Endodermal cell (in vitro differentiated cells): ENCODE measurements around the gene SLC47A2. TPM values are rescaled to one million over a fixed set of nuclear protein-coding genes. Genes with fewer than 3 reads are reported as not detected.

Experiments
- DNase-seq: peaks from one replicate; pipeline ENCODE4 v3.0.0-alpha.2; 2017
- H3K27ac ChIP-seq: 2 replicates; pipeline ENCODE4 v1.5.1; 2013; ENCODE audit warnings: mild to moderate bottlenecking, low read depth, low read length, moderate library complexity
- H3K27me3 ChIP-seq: 2 replicates; pipeline ENCODE4 v1.6.1; 2013; ENCODE audit warnings: mild to moderate bottlenecking, low read length, moderate library complexity; ENCODE audit not compliant: insufficient read depth, control insufficient read depth, poor library complexity, severe bottlenecking
- H3K36me3 ChIP-seq: 2 replicates; pipeline ENCODE4 v1.7.0; 2013; ENCODE audit warnings: mild to moderate bottlenecking, low read length, moderate library complexity; ENCODE audit not compliant: control insufficient read depth, insufficient read depth
- H3K4me1 ChIP-seq: one replicate; pipeline ENCODE4 v1.7.0; 2013; ENCODE audit warnings: low read length; ENCODE audit not compliant: control insufficient read depth, insufficient read depth
- H3K4me3 ChIP-seq: 2 replicates; pipeline ENCODE4 v1.5.1; 2013; ENCODE audit warnings: mild to moderate bottlenecking, low read length, moderate library complexity
- H3K9ac ChIP-seq: 2 replicates; pipeline ENCODE4 v1.6.1; 2013; ENCODE audit warnings: mild to moderate bottlenecking, low read length, moderate library complexity; ENCODE audit not compliant: poor library complexity, severe bottlenecking; ENCODE audit errors: extremely low read depth
- H3K9me3 ChIP-seq: 2 replicates; pipeline ENCODE4 v1.6.1; 2013; ENCODE audit warnings: mild to moderate bottlenecking, low read length, moderate library complexity; ENCODE audit not compliant: control insufficient read depth
- H3K27ac Mint-ChIP-seq: 2 replicates; pipeline ENCODE4 v1.8.0; 2020; ENCODE audit warnings: mixed read lengths
- H3K27me3 Mint-ChIP-seq: 2 replicates; pipeline ENCODE4 v1.8.0; 2021; ENCODE audit warnings: mild to moderate bottlenecking, mixed read lengths; ENCODE audit not compliant: insufficient read depth
- H3K36me3 Mint-ChIP-seq: 2 replicates; pipeline ENCODE4 v1.8.0; 2020; ENCODE audit warnings: low read depth, mixed read lengths
- H3K4me1 Mint-ChIP-seq: 2 replicates; pipeline ENCODE4 v1.8.0; 2020; ENCODE audit warnings: mixed read lengths
- H3K4me3 Mint-ChIP-seq: 2 replicates; pipeline ENCODE4 v1.8.0; 2020; ENCODE audit warnings: mild to moderate bottlenecking, moderate library complexity, mixed read lengths
- H3K9me3 Mint-ChIP-seq: 2 replicates; pipeline ENCODE4 v1.8.0; 2020; ENCODE audit warnings: mild to moderate bottlenecking, mixed read lengths
- CTCF ChIP-seq: fragments of 200-600 bp; sonication (generic); conservative IDR thresholded peaks from 2 replicates; pipeline ENCODE4 v1.5.0; 2021; ENCODE audit warnings: antibody characterized with exemption, mild to moderate bottlenecking
- WGBS, 2 experiments: methylation state at CpG; one replicate each; pipeline versions ENCODE4 v1.1.5 to v1.1.7; 2013; ENCODE audit warnings: missing lambda C conversion rate in 2 of 2, mixed read lengths in 1 of 2; ENCODE audit not compliant: insufficient coverage in 1 of 2, insufficient read length in 1 of 2; 5-methylcytosine and 5-hydroxymethylcytosine counted together
- total RNA-seq, 2 donors: library from RNA; stranded (reverse); fragmentation: NEBNext Ultra II Directional in 1 of 2; extraction: Animal tissue kit (Norgen Biotek cat#: 25700) in 1 of 2; gene quantifications; 2 replicates in 1 of 2; 3 replicates in 1 of 2; pipeline ENCODE4 v1.2.1, GENCODE V29; 2021

Gene SLC47A2
- total RNA-seq, 2 donors from 2014 or later = not detected

GRCh38 chr17:19763416-19763815 lies 47.0 kb upstream of the SLC47A2 start:
- Histone ChIP-seq H3K27ac (no peak overlapping the region), H3K27me3 (no peaks in the 10 kb centered on the region), H3K9me3 (no peaks in the 10 kb centered on the region), H3K4me3 (no peak overlapping the region), H3K9ac (no peak overlapping the region), H3K36me3 (no peaks in the 10 kb centered on the region), H3K4me1 (no peaks in the 10 kb centered on the region)
- H3K9me3 Mint-ChIP-seq = no peaks in the 10 kb centered on the region
- H3K4me1 Mint-ChIP-seq = no peaks in the 10 kb centered on the region
- no peak overlapping the region for H3K27ac Mint-ChIP-seq
- H3K36me3 Mint-ChIP-seq = no peaks in the 10 kb centered on the region
- no peak for TF ChIP-seq CTCF
- DNase-seq = no peak
- H3K4me3 Mint-ChIP-seq = no peak overlapping the region
- peaks cover 3% of the 10 kb centered on the region for H3K27me3 Mint-ChIP-seq
- 95 to 100% methylated on average over 2 of the region's 2 CpGs for WGBS, 2 experiments

GRCh38 chr17:19762515-19762961 lies 46.2 kb upstream of the SLC47A2 start:
- H3K9me3 ChIP-seq = no peaks in the 10 kb centered on the region
- Mint-ChIP-seq H3K27ac (no peak overlapping the region), H3K27me3 (peaks cover 3% of the 10 kb centered on the region), H3K4me3 (no peak overlapping the region), H3K4me1 (no peaks in the 10 kb centered on the region), H3K9me3 (no peaks in the 10 kb centered on the region), H3K36me3 (no peaks in the 10 kb centered on the region)
- no peaks in the 10 kb centered on the region for H3K36me3 ChIP-seq
- no peak overlapping the region for H3K4me3 ChIP-seq
- H3K9ac ChIP-seq = no peak overlapping the region
- no peak overlapping the region for H3K27ac ChIP-seq
- H3K27me3 ChIP-seq = no peaks in the 10 kb centered on the region
- DNase-seq = peak; percentile 99
- no peaks in the 10 kb centered on the region for H3K4me1 ChIP-seq
- WGBS, 2 experiments = 31 to 39% methylated on average over 11 to 15 of the region's 15 CpGs
- peak; percentile 90 for TF ChIP-seq CTCF

- no peaks in the 10 kb centered on the region for H3K9me3 Mint-ChIP-seq
- no peak for TF ChIP-seq CTCF
- H3K9me3 ChIP-seq = no peaks in the 10 kb centered on the region
- no peaks in the 10 kb centered on the region for H3K27me3 ChIP-seq
- no peak overlapping the region for H3K27ac ChIP-seq
- H3K4me3 ChIP-seq = no peak overlapping the region
- DNase-seq = no peak
- H3K4me3 Mint-ChIP-seq = no peak overlapping the region
- 90% methylated on average over 9 of the region's 9 CpGs for WGBS, 2 experiments
- no peak overlapping the region for H3K27ac Mint-ChIP-seq
- H3K36me3 ChIP-seq = no peaks in the 10 kb centered on the region
- no peaks in the 10 kb centered on the region for H3K36me3 Mint-ChIP-seq
- H3K9ac ChIP-seq = no peak overlapping the region
- H3K4me1 ChIP-seq = no peaks in the 10 kb centered on the region
- peaks cover 4% of the 10 kb centered on the region for H3K4me1 Mint-ChIP-seq
- peaks cover 3% of the 10 kb centered on the region for H3K27me3 Mint-ChIP-seq
Measured at GRCh38 chr17:19760746-19761145, 44.4 kb upstream of the SLC47A2 start.
